Measurements from ENCODE around the gene ZCWPW1. TPM values are rescaled to one million over a fixed set of nuclear protein-coding genes. Genes with fewer than 3 reads are reported as not detected.

ZCWPW1 gene, protein sequence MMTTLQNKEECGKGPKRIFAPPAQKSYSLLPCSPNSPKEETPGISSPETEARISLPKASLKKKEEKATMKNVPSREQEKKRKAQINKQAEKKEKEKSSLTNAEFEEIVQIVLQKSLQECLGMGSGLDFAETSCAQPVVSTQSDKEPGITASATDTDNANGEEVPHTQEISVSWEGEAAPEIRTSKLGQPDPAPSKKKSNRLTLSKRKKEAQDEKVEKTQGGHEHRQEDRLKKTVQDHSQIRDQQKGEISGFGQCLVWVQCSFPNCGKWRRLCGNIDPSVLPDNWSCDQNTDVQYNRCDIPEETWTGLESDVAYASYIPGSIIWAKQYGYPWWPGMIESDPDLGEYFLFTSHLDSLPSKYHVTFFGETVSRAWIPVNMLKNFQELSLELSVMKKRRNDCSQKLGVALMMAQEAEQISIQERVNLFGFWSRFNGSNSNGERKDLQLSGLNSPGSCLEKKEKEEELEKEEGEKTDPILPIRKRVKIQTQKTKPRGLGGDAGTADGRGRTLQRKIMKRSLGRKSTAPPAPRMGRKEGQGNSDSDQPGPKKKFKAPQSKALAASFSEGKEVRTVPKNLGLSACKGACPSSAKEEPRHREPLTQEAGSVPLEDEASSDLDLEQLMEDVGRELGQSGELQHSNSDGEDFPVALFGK
- 0.89 and 1.9 TPM in 2 replicates for total RNA-seq (2014; rRNA removed; shearing (Covaris generic))
- polyA plus RNA-seq (2016; fragmentation: Nextera tagmentation; extraction: Ambion mirVana): 3.6 and 4.2 TPM in 2 replicates

DNA sequence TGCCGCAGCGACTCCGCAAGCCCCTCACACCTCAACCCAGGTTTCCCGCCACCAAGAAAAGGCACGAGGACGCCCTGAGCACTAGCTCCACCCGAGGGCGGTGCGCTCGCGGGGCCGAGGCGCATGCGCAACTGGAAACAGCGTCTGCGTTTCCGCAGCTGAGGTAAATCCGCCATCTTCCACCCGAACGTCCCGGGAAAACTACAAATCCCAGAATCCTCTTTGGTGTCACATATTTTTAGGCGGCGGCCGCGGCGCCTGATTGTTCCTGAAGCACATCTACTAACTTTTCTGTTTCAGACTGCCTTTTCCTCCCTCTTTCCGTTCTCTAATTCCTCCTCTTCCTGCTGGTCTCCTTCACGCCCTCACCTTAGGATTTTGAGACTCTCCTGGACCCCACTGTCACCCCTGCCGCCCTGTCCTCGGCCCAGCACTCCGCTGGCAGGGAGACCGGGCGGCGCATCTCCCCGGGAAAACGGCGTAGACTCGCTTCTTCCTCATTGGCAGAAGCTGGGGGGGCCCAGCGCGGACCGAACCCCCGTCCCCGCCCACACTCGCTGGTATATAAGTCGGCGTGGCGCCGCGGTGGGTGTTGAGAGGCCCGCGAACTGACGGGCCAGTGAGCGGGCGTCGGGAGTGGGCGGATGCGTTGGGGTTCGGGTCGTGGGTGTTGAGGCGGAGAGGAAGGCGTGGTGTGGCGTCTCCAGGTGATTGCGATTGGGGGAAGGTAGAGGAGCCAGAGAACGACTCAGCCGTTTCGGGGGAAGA lies at the start of gene ZCWPW1:
Gene ZCWPW1, minus strand, starts transcription at position 505 of the 768 bp plus-strand sequence. CDS start 8,054 bp downstream, outside the sequence.
- H4K20me1 ChIP-seq (ENCODE audit: insufficient read depth): no peaks in the 10 kb centered on the region
- no peaks in the 10 kb centered on the region for H3K27me3 ChIP-seq (replicated peaks; ENCODE audit: insufficient read depth)
- 0 out of 2 replicates have a peak, but pooled peaks cover 5% of the 10 kb centered on the region for H3F3A ChIP-seq (ENCODE audit: insufficient read depth)
- H3K27ac ChIP-seq: peak within 1 kb of the TSS; percentile 100
- WGBS, 2 experiments (ENCODE audit: low coverage in 1 of 2, low lambda C conversion rate in 2 of 2, missing lambda C conversion rate in 2 of 2): 1 to 2% methylated on average over 60 to 65 of the region's 66 CpGs
- no peaks in the 10 kb centered on the region for H3K9me3 ChIP-seq (ENCODE audit: low read depth)
- H2AFZ ChIP-seq: peak within 1 kb of the TSS; percentile 94
- DNase-seq: peak; percentile 97
- H3K79me2 ChIP-seq (ENCODE audit: insufficient read depth): peaks cover 37% of the 10 kb centered on the region
- in situ Hi-C loops (cut with MboI): no loop called here
- no peaks in the 10 kb centered on the region for H3K36me3 ChIP-seq (ENCODE audit: low read depth)
- no peaks in the 10 kb centered on the region for H3K9me2 ChIP-seq (ENCODE audit: insufficient read depth)
- 0 out of 2 replicates have a peak, but pooled peaks cover 14% of the 10 kb centered on the region for H3K4me1 ChIP-seq (ENCODE audit: insufficient read depth)
- peak within 1 kb of the TSS; percentile 94 for H3K4me2 ChIP-seq (ENCODE audit: unreplicated experiment)
- TF ChIP-seq EZH2phosphoT487 (IDR thresholded peaks at IDR 0.05; ENCODE audit: insufficient read depth, low read depth) (no peak), EZH2 (IDR thresholded peaks at IDR 0.05; ENCODE audit: insufficient read depth, poor library complexity, severe bottlenecking) (no peak)
- H3K9ac ChIP-seq: peak within 1 kb of the TSS; percentile 98
- peak within 1 kb of the TSS; percentile 92 for H3K4me3 ChIP-seq

DNA sequence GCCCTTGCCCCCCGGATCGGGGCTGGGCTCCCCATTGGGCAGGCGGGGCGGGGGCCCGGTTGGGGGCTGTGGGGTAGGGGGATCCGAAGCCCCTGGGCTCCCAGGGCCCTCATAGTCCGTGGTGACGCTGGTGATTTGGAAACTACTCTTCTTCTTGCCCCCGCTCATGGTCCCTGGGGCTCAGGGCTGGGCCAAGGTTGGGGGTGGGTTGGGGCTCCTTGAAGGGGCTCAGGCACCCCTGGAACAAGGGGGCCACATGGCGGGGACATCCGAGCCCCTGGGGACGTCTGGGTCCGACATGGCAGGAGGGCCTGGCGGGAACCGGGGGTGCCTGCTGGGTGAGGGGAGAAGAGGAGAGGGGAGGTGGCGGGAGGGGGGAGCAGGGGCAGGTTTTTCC lies 49.4 kb upstream of the ZCWPW1 start:
- no peaks in the 10 kb centered on the region for H3K27me3 ChIP-seq (replicated peaks; ENCODE audit: insufficient read depth)
- H3F3A ChIP-seq (ENCODE audit: insufficient read depth): 0 out of 2 replicates have a peak, but pooled peaks cover 3% of the 10 kb centered on the region
- peak overlapping the region; percentile 89 for H3K4me2 ChIP-seq (ENCODE audit: unreplicated experiment)
- no peak overlapping the region for H2AFZ ChIP-seq
- 0 to 1% methylated on average over 5 to 16 of the region's 16 CpGs for WGBS, 2 experiments (ENCODE audit: low coverage in 1 of 2, low lambda C conversion rate in 2 of 2, missing lambda C conversion rate in 2 of 2)
- in situ Hi-C loops (cut with MboI): loop anchor here (10.0 kb wide), 1 partner anchor 217 kb away; the partner anchor contains the start of gene GIGYF1
- H3K9me3 ChIP-seq (ENCODE audit: low read depth): no peaks in the 10 kb centered on the region
- TF ChIP-seq EZH2 (IDR thresholded peaks at IDR 0.05; ENCODE audit: insufficient read depth, poor library complexity, severe bottlenecking) (no peak), EZH2phosphoT487 (IDR thresholded peaks at IDR 0.05; ENCODE audit: insufficient read depth, low read depth) (no peak)
- peak overlapping the region; percentile 90 for H3K9ac ChIP-seq
- DNase-seq: peak; percentile 25
- no peaks in the 10 kb centered on the region for H4K20me1 ChIP-seq (ENCODE audit: insufficient read depth)
- peaks cover 11% of the 10 kb centered on the region; the same call in 1 of the 2 replicates for H3K4me1 ChIP-seq (ENCODE audit: insufficient read depth)
- peak overlapping the region; percentile 64; the same call in 1 of the 2 replicates for H3K27ac ChIP-seq
- H3K9me2 ChIP-seq (ENCODE audit: insufficient read depth): no peaks in the 10 kb centered on the region
- H3K79me2 ChIP-seq (ENCODE audit: insufficient read depth): peaks cover 53% of the 10 kb centered on the region
- peak overlapping the region; percentile 93 for H3K4me3 ChIP-seq
- H3K36me3 ChIP-seq (ENCODE audit: low read depth): no peaks in the 10 kb centered on the region; the same call in 1 of the 2 replicates

DNA sequence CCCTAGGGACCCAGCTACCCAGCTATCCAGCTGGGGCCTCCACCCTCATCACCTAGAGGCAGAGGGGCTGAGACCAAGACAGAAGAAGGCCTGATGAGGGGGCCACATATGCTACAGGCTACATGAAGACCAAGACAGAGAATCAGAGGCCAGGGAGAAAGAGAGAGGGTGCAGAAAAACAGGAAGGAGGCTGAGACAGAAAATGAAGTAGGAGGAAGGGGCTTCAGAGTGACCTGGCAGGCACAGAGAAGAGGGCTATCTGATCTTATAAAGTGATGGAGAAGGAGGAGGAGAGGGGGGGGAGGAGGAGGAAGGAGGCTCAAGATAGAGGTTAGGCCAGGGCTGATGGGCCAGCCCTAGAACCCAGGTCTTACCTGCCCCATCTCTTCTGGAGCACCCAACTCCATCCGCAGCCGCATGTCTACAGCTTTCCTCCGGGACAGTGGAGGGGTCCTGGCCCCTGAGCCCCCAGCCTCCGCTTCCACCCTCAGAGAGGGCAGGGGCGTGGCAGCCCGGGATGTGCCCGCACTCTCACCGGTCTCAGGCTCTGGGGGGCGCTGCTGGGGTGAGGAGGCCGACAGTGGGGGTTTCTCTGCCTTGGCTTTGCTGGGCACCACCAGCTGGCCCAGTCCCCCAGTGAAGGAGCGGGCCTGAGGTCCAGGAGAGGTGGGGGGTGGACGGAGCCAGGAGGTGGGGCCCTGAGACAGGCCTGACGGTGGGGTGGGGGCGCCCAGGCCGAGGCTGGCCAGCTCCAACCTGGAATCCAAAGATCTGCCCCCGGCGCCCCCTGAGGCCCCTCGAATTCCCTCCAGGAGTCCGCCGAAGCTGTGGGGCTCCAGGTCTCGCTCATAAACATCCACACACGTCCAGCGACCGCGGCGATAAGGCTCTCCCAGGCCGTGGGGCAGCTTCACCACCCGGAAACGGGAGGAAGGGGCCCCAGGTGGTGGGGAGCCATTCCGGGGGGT lies 48.7 kb upstream of the ZCWPW1 start:
- Histone ChIP-seq H3F3A (ENCODE audit: insufficient read depth) (0 out of 2 replicates have a peak, but pooled peaks cover 3% of the 10 kb centered on the region), H3K36me3 (ENCODE audit: low read depth) (no peaks in the 10 kb centered on the region; the same call in 1 of the 2 replicates), H3K9ac (peak overlapping the region; percentile 90), H3K4me2 (ENCODE audit: unreplicated experiment) (peak overlapping the region; percentile 89), H3K4me3 (peak overlapping the region; percentile 93), H3K79me2 (ENCODE audit: insufficient read depth) (peaks cover 53% of the 10 kb centered on the region), H3K4me1 (ENCODE audit: insufficient read depth) (peaks cover 11% of the 10 kb centered on the region; the same call in 1 of the 2 replicates), H4K20me1 (ENCODE audit: insufficient read depth) (no peaks in the 10 kb centered on the region), H2AFZ (no peak overlapping the region), H3K27me3 (replicated peaks; ENCODE audit: insufficient read depth) (no peaks in the 10 kb centered on the region), H3K9me3 (ENCODE audit: low read depth) (no peaks in the 10 kb centered on the region), H3K27ac (no peak overlapping the region), H3K9me2 (ENCODE audit: insufficient read depth) (no peaks in the 10 kb centered on the region)
- peak; percentile 52 for DNase-seq
- no peak for TF ChIP-seq EZH2 (IDR thresholded peaks at IDR 0.05; ENCODE audit: insufficient read depth, poor library complexity, severe bottlenecking)
- TF ChIP-seq EZH2phosphoT487 (IDR thresholded peaks at IDR 0.05; ENCODE audit: insufficient read depth, low read depth): no peak
- in situ Hi-C loops (cut with MboI): loop anchor here (10.0 kb wide), 1 partner anchor 218 kb away; the partner anchor contains the start of gene GIGYF1
- whole genome bisulfite sequencing, 2 experiments (ENCODE audit: low coverage in 1 of 2, low lambda C conversion rate in 2 of 2, missing lambda C conversion rate in 2 of 2): 9 to 15% methylated on average over 21 to 23 of the region's 30 CpGs
